Measurements from ENCODE around the gene SLC4A8.

The SLC4A8 gene

DNA sequence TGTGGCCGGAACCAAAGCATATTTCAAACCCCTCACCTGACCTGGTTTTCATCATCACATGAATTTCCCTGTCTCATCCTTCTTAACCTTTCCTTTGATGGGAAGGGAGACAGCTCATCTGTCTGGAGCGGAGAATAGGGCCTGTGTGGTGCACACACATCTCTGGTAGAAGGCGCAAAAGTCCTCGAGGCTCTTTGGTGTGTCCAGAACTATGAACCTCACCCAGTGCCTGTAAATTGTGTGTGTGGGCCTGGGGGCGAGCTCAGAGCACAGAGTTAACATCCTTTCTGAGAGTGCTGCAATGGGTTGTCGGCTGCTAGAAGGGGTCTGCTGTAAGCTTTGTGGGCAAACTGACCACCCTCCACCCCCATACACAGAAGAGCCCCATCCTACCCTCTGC, 34.2 kb upstream of the SLC4A8 start:
- H3K4me3 ChIP-seq (ENCODE audit: control insufficient read depth, low read depth, low read length): no peak overlapping the region
- no peak for DNase-seq (ENCODE audit: low read depth)
- TF ChIP-seq, protein P1, sequence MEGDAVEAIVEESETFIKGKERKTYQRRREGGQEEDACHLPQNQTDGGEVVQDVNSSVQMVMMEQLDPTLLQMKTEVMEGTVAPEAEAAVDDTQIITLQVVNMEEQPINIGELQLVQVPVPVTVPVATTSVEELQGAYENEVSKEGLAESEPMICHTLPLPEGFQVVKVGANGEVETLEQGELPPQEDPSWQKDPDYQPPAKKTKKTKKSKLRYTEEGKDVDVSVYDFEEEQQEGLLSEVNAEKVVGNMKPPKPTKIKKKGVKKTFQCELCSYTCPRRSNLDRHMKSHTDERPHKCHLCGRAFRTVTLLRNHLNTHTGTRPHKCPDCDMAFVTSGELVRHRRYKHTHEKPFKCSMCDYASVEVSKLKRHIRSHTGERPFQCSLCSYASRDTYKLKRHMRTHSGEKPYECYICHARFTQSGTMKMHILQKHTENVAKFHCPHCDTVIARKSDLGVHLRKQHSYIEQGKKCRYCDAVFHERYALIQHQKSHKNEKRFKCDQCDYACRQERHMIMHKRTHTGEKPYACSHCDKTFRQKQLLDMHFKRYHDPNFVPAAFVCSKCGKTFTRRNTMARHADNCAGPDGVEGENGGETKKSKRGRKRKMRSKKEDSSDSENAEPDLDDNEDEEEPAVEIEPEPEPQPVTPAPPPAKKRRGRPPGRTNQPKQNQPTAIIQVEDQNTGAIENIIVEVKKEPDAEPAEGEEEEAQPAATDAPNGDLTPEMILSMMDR (IDR thresholded peaks at IDR 0.05; ENCODE audit: control insufficient read depth, insufficient read depth, low read depth, low read length, missing control alignments): no peak

DNA sequence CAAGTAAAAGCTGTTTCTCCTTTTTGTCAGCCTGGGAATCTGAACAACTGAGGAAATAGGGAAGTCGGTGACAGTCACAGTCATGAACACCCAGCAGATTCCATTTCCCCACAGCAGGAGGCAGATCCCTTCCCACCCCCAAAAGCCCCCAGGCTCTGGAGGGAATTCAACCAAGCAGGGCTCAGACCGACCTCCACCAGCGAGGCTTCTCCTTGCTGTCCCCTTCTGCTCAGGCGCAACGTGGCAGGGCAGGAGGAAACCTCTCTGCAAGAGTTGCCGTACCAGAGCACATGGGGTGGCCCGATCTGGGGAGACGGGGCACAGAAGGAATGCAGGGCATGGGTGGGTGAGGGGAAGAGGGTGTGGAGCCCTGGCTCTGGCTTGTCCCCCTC, 33.7 kb upstream of the SLC4A8 start:
- TF ChIP-seq, protein P1 (IDR thresholded peaks at IDR 0.05; ENCODE audit: control insufficient read depth, insufficient read depth, low read depth, low read length, missing control alignments): no peak
- peak overlapping the region; percentile 42 for H3K4me3 ChIP-seq (ENCODE audit: control insufficient read depth, low read depth, low read length)
- DNase-seq (ENCODE audit: low read depth): no peak

DNA sequence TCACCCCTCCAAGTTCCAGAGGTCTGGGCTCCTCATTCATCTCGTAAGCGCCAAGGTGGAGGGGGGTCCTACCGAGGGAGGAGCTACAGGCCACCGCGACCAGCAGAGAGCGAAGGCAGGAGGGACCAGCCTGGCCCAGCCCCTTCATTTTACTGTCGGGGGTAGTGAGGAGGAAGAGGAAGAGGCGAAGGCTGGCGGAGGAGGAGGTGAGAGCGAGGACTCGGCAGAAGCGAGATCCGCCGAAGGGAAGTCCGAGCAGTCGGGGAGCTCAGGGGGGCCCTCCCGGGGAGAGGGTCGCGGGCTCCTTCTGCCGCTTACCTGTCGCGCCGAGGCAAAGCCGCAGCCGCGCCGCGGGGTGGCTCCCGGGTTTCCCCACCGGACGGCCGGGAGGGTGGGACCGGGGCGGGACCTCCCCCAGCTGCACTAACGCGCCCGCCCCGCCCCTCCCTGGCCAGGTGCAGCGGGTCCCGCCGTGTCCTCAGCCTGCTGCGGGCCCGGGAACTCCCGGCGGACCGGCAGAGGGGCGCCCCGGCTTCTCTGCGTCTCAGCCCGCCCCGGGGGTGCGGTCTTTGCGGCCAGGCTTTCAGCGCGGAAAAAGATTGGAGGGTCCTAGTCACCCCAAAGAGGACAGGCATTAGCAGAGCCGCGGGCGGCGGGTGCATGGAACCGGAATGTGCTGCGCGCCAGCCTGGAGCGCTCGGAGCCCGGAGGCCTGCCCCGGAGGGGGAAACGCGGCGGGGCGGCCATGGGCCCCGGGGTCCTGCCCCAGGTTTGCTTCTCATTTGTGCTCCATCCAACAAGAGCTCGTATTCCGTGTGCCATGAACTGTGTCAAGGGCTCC, 33.1 kb upstream of the SLC4A8 start, which contains the start of gene GALNT6:
TSS of gene GALNT6 (minus strand) at position 124 of the 841 bp plus-strand sequence. CDS start 11,625 bp downstream, outside the sequence.
- peak within 1 kb of the TSS; percentile 42 for H3K4me3 ChIP-seq (ENCODE audit: control insufficient read depth, low read depth, low read length)
- TF ChIP-seq, protein P1 (IDR thresholded peaks at IDR 0.05; ENCODE audit: control insufficient read depth, insufficient read depth, low read depth, low read length, missing control alignments): no peak
- no peak for DNase-seq (ENCODE audit: low read depth)

DNA sequence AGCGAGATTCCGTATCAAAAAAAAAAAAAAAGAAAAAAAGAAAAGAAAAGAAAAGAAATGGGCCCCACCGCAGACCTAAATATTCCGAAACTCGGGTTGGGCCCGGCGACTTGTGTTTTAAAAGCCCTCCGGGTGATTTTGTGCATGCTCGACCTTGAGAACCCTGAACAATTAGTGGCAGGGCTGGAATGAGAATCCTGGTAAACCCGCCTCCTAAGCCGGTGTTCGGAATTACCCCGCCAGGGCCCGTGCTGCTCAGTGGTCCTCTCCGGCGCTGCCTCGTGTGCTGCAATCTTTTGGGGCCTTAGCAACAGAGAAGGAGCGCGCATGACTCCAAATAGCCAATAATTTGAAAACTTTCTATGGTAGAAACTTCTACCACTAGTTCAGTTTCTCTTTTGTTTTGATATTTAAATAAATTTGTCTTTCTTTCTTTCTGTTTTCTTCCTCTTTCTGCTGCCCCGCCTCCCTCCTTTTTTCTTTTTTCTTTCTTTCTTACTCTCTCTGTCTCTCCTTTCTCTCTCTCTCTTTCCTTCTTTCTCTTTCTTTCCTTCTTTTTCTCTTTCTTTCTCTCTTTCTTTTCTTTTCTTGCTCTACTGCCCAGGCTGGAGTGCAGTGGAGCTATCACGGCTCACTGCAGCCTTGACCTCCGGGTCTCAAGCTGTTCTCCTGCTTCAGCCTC, 31.9 kb upstream of the SLC4A8 start:
- no peak for DNase-seq (ENCODE audit: low read depth)
- no peak overlapping the region; the same call in 1 of the 2 replicates for H3K4me3 ChIP-seq (ENCODE audit: control insufficient read depth, low read depth, low read length)

DNA sequence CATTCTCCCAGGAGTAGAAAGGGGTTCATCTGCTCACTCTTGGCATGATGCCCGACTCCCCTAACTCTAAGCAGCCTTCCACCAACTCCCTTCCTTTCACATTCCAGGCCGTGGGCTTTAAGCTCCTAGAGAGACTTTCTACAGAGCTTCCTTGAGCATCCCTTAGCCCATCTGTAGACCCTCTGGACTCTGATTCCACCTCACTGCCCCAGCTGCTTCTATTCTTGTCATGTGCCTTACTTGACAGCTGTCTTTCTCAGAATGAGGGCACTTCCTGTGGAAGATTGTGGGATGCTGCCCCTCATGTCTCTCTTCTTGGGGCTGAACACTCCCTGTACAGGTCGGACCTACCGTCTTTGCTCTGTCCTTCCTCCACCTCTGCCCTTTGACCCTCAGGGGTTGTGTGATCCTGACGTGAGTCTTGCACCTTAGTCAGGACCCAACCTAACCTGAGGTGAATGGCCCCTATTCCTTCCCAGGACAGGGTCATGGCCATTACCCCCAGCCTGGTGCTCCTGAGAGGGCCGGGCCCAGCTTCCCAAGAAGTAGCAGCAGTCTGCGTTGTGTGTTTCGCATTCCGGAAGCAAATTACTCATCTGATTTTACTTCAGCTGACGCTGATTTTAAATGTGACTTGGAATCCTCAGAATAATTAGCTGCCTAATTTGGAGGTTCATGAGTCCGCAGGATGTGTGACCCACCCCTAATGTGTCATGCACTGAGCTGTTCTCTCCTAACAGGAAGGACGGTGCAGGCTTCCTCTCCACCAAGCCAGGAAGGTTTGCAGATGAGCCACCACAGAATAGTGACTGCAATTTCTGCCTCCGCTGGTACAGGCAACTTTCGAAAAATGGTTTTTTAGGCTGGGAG, 30.7 kb upstream of the SLC4A8 start:
- peak; percentile 81 for DNase-seq (ENCODE audit: low read depth)
- TF ChIP-seq, protein P1 (IDR thresholded peaks at IDR 0.05; ENCODE audit: control insufficient read depth, insufficient read depth, low read depth, low read length, missing control alignments): no peak
- no peak overlapping the region for H3K4me3 ChIP-seq (ENCODE audit: control insufficient read depth, low read depth, low read length)

More for the DNA sequence above, 31.9 kb upstream of the SLC4A8 start:
- TF ChIP-seq, protein P1 (IDR thresholded peaks at IDR 0.05; ENCODE audit: control insufficient read depth, insufficient read depth, low read depth, low read length, missing control alignments): no peak

Measured in AG09309 (cell line).